ENCODE measurements around the gene ZFR. TPM values are rescaled to one million over a fixed set of nuclear protein-coding genes. Genes with fewer than 3 reads are reported as not detected.

ZFR gene
- total RNA-seq, 2 donors from 2014 or later: 45.0 to 51.8 TPM

DNA sequence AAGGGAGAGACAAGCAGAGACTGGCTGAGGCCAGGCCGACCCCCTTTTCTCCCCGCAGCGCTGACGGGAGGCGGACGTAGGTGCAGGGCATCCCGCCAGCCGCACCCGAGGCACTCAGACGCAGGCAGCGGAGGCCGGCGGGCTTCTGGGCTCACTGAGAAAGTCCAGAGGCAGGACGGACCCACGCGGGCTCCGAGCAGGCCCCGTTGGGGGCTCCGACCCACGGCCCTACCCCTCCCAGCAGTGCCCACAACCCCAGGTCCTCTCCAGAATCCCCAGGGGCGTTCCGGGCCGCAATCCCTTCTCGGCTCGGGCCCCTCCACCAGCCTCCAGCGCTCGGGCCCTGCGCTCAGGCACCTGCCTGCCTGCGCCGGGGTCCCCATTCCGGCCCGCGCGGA lies 132.3 kb downstream of the ZFR start:
- H3K27me3 ChIP-seq: no peaks in the 10 kb centered on the region
- peak overlapping the region; percentile 86 for H3K4me3 ChIP-seq
- H3K36me3 ChIP-seq: no peaks in the 10 kb centered on the region
- peak overlapping the region; percentile 95 for H3K27ac ChIP-seq
- no peaks in the 10 kb centered on the region for H3K4me1 ChIP-seq
- DNase-seq: peak; percentile 73
- H3K9ac ChIP-seq (ENCODE audit: low read depth in 2 of 2, low read length in 2 of 2): peak overlapping the region; percentile 87 to 96
- no peaks in the 10 kb centered on the region for H3K9me3 ChIP-seq
- intact Hi-C loops (cut with DNase I): loop anchor here (5.0 kb wide), 1 partner anchor 80 kb away; no protein-coding TSS in a partner anchor
- TF ChIP-seq, protein P1, sequence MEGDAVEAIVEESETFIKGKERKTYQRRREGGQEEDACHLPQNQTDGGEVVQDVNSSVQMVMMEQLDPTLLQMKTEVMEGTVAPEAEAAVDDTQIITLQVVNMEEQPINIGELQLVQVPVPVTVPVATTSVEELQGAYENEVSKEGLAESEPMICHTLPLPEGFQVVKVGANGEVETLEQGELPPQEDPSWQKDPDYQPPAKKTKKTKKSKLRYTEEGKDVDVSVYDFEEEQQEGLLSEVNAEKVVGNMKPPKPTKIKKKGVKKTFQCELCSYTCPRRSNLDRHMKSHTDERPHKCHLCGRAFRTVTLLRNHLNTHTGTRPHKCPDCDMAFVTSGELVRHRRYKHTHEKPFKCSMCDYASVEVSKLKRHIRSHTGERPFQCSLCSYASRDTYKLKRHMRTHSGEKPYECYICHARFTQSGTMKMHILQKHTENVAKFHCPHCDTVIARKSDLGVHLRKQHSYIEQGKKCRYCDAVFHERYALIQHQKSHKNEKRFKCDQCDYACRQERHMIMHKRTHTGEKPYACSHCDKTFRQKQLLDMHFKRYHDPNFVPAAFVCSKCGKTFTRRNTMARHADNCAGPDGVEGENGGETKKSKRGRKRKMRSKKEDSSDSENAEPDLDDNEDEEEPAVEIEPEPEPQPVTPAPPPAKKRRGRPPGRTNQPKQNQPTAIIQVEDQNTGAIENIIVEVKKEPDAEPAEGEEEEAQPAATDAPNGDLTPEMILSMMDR (IDR thresholded peaks at IDR 0.05): no peak

DNA sequence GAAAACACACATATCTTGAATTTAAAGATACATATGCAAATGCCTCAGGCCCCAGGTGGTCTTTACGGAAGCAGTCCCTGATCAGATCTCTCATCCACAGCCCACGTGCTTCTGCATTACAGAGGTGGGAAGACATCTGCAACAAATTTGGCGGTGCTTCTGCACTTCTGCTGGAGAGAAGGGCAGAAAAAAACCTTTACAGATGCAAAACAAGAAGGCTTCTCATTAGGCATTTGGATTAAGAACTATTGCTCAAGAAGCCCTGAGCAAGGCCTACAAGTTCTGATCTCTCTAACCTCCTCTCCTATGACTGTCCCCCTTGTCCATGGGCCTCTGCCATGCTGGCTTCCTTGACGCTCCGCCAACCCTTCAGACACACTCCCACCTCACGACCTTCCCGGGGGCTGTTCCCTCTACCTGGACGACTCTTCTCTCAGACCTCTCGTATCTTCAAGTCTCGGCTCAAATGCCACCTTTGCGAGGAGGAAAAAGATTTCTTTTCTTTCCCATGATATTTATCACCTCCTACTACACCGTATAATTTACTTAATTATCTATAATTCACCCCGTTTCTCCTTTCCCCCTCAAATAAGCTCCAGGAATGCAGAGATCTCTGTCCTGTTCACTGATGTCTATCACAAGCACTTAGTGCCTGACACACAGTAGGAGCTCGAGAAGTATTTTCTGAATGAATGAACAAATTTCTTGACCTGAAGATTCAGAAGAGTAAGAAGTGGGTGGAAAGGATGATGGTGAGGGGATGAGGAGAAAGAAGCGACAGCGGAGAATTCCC lies 132.9 kb downstream of the ZFR start:
- DNase-seq: no peak
- Histone ChIP-seq H3K4me3 (peak overlapping the region; percentile 86), H3K4me1 (no peaks in the 10 kb centered on the region), H3K9me3 (no peaks in the 10 kb centered on the region), H3K36me3 (no peaks in the 10 kb centered on the region), H3K27me3 (no peaks in the 10 kb centered on the region), H3K27ac (peak overlapping the region; percentile 95), H3K9ac (ENCODE audit: low read depth in 2 of 2, low read length in 2 of 2) (peak overlapping the region; percentile 87 to 96)
- intact Hi-C loops (cut with DNase I): loop anchor here (5.0 kb wide), 1 partner anchor 79 kb away; no protein-coding TSS in a partner anchor
- TF ChIP-seq, protein P1 (IDR thresholded peaks at IDR 0.05): no peak

DNA sequence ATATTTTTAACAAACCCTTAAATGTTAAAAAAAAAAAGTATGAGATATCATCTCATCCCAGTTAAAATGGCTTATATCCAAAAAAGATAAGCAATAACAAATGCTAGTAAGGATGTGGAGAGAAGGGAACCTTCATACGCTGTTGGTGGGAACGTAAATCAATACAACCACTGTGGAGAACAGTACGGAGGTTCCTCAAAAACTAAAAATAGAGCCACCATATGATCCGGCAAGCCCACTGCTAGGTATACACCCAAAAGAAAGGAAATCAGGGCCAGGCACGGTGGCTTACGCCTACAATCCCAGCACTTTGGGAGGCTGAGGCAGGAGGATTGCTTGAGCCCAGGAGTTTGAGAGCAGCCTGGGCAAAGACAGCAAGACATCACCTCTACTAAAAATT lies 134.8 kb downstream of the ZFR start:
- Histone ChIP-seq H3K36me3 (no peaks in the 10 kb centered on the region), H3K4me3 (no peak overlapping the region), H3K9ac (ENCODE audit: low read depth in 2 of 2, low read length in 2 of 2) (no peak overlapping the region), H3K9me3 (no peaks in the 10 kb centered on the region), H3K27me3 (no peaks in the 10 kb centered on the region), H3K27ac (no peak overlapping the region), H3K4me1 (no peaks in the 10 kb centered on the region)
- DNase-seq: no peak
- intact Hi-C loops (cut with DNase I): loop anchor here (5.0 kb wide), 1 partner anchor 77 kb away; no protein-coding TSS in a partner anchor
- TF ChIP-seq, protein P1 (IDR thresholded peaks at IDR 0.05): no peak

DNA sequence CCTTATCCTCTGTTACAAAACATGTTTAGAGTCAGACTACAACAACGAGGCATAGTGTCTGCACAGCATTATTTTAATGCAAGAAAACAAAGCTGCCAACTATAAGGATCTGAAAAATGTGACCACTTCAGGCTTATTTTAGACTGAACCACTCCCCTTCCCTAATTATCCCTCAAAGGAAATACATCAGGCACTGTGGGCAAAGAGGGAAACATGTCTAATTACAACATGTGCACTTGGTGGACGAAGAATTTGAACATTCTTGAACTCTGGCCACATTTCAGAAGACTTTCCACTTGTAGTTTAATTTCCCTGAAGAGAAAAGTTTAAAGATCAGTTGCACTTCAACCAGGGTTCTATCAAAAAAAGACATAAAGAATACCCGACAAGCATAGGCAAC lies 135.6 kb downstream of the ZFR start:
- Histone ChIP-seq H3K36me3 (no peaks in the 10 kb centered on the region), H3K4me1 (no peaks in the 10 kb centered on the region)
- intact Hi-C loops (cut with DNase I): no loop called here

DNA sequence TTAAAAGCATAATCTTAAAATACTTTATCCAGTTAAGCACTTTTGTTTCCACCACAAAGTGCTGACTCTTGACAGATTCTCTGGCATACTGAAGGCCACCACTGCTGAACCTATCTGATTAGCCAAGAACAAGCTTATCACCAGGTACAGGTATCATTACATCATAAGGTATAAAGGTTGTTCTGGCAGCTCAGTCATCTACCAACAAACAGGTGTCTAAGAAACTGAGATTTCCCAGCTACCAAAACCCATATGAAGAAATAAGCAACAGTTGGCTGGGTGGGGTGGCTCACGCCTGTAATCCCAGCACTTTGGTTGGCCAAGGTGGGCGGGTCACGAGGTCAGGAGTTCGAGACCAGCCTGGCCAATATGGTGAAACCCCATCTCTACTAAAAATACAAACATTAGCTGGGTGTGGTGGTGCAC lies 136.8 kb downstream of the ZFR start:
- Histone ChIP-seq H3K27me3 (no peaks in the 10 kb centered on the region), H3K9me3 (no peaks in the 10 kb centered on the region), H3K36me3 (no peaks in the 10 kb centered on the region), H3K4me3 (no peak overlapping the region), H3K27ac (no peak overlapping the region), H3K9ac (ENCODE audit: low read depth in 2 of 2, low read length in 2 of 2) (no peak overlapping the region), H3K4me1 (no peaks in the 10 kb centered on the region)
- intact Hi-C loops (cut with DNase I): no loop called here
- DNase-seq: no peak
- TF ChIP-seq, protein P1 (IDR thresholded peaks at IDR 0.05): no peak

More for the DNA sequence above, 135.6 kb downstream of the ZFR start:
- Histone ChIP-seq H3K9ac (ENCODE audit: low read depth in 2 of 2, low read length in 2 of 2) (no peak overlapping the region), H3K27ac (no peak overlapping the region), H3K9me3 (no peaks in the 10 kb centered on the region), H3K27me3 (no peaks in the 10 kb centered on the region), H3K4me3 (no peak overlapping the region)
- TF ChIP-seq, protein P1 (IDR thresholded peaks at IDR 0.05): no peak
- DNase-seq: no peak

All from colonic mucosa (tissue), 4 donors.